HG03558 (cell line): ENCODE measurements around the gene CCDC51.
"Not testable (repeated sequence)": the region's sequence is repeated elsewhere in the genome, so short reads cannot be mapped to it uniquely, and the experiment has no call there.

Experiments
- ATAC-seq: cut with Tn5 transposase; IDR thresholded peaks from one replicate; pipeline ENCODE4 v1.9.1; 2021; ENCODE audit warnings: moderate number of reproducible peaks; ENCODE audit not compliant: unreplicated experiment; ENCODE audit errors: extremely low read depth

The CCDC51 gene, protein sequence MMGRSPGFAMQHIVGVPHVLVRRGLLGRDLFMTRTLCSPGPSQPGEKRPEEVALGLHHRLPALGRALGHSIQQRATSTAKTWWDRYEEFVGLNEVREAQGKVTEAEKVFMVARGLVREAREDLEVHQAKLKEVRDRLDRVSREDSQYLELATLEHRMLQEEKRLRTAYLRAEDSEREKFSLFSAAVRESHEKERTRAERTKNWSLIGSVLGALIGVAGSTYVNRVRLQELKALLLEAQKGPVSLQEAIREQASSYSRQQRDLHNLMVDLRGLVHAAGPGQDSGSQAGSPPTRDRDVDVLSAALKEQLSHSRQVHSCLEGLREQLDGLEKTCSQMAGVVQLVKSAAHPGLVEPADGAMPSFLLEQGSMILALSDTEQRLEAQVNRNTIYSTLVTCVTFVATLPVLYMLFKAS

DNA sequence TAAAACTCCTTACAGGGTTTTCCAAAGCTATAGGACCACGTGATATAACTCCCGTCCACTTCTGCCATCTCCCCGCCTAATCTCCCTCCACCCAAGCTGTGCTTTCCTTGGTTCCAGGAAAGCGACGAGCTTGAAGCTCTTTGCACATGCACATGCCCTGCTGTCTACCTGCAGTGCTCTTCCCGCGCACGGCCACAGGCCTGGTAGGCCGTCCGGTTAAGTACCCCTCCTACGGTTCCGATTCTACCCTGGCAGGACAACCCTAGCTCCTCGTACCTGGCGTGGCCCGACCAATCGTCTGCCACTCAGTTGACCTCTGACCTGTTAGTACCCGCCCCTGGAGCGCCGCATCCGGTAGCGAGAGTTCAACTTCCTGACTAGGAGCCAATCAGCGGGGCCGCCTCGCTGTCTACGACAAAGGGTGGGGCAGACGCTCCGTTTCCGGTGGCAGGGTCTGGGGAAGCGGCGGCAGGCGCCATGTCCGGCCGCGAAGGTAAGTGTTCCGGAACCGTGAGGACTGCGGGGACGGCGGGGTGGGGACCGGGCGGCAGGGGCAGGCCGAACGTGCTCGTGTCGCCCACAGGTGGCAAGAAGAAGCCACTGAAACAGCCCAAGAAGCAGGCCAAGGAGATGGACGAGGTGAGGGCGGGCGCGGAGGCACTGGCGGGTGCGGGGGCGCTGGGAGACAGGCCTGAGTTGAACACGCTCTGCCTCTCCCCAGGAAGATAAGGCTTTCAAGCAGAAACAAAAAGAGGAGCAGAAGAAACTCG lies at the start of gene CCDC51, which contains the start of gene TMA7:
Gene CCDC51 (minus strand): TSS at position 300 of the 770 bp plus-strand sequence. CDS start 4,991 bp downstream, outside the sequence.
Gene TMA7 (plus strand): TSS at position 438 of the 770 bp plus-strand sequence. CDS start 40 bp downstream, at position 478.
- ATAC-seq: peak; percentile 81

- ATAC-seq: no peak
Observed at GRCh38 chr3:48486952-48487351, 47.0 kb upstream of the CCDC51 start.

- not testable (repeated sequence) for ATAC-seq
Observed at GRCh38 chr3:48482822-48483221, 42.9 kb upstream of the CCDC51 start.

DNA sequence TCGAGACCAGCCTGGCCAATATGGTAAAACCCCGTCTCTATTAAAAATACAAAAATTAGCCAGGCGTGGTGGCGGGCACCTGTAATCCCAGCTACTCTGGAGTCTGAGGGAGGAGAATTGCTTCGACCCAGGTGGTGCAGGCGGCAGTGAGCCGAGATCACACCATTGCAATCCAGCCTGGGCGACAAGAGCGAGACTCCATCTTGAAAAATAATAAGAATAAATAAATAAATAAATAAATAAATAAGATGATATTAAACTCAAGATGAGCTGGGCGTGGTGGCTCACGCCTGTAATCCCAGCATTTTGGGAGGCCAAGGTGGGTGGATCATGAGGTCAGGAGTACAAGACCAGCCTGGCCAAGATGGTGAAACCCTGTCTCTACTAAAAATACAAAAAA lies 41.0 kb upstream of the CCDC51 start:
- not testable (repeated sequence) for ATAC-seq

DNA sequence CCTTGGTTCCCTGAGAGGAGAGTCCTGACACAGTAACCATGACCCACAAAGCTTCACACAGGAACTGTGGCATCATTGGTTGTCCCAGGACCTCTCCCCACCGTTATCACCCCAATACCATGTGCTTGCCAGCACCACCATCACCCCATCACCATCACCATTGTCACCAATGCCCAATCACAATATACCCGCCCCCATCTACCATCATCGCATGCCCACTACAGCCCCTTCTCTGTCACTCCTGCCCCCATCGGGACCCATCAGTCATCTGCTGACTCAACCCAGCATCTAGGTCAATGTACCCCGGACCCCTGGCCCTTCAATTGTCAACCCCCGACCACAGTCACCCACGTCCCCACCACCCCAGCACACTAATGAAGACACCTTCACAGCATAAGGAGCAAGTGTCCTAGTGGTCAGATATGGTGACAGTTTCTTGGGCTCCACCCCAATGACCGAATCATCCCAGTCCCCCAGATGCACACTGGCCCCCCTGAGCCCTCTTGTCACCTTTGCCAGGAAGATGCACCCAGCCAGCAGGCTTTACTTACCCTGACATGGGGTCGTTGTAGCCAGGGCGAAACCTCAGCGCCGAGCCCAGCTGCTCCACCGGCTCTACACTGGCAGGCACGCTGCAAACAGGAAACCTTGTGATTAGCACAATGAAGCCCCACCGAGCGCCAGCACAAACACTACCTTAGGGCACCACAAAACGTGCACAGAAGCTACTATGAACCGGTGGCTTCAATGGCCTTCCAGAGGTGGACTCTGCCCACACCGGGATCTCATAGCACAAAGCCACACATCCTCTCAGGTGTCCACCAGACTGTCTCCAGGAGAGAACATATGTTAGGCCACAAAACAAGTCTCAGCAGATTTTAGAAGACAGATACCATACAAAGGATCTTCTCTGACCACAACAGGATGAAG lies 39.0 kb upstream of the CCDC51 start:
- ATAC-seq: no peak

- no peak for ATAC-seq
Observed at GRCh38 chr3:48477959-48478520, 38.1 kb upstream of the CCDC51 start.

DNA sequence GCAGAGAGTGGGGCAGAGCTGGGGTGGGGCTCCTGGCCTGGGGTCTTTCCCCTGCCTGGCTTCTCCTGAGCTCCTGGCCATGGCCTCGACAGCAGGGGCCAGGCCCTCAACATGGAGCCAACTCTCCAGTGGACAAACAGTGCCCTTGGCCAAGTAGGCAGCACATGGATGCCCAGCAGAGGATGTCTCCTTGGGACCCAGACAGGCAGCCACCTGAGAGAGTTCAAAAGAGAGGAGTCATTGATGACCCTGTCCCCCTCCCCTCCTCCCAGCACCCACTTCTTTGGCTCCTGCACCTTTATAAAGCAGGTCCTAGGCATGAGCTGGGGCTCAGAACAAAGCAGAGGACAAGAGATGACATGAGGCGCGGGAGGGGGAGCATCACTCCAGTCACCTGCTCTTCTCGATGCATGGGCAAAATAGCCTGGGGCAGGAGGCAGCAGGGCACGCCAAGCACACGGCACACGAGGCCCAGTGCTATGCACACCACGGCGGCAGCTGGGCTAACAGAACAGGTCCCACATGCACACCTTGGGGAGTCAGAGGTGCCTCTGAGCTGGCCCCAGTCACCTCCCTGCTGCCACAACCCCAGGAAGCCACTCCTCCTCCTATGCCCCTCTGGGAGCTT lies 36.6 kb upstream of the CCDC51 start:
- no peak for ATAC-seq

DNA sequence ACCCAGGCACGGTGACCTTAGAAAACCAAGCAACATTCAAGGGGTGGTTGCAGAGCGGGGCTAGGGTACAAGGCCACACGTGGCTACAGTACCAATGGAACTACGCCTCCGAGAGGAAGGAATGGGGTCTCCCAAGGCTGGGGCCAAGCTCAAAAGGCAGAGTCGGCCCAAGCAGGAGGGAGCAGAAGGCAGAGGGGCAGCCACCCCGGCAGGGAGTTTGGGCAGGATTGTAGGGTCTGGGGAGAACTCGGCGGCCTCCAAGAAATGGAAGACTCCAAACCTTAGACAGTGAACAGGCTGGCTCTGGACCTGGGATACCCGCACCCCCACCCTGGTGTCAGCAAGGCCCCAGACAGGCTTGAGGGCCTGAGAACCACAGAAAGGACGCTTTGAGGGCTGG lies 35.3 kb upstream of the CCDC51 start:
- ATAC-seq: no peak

- ATAC-seq: no peak
Observed at GRCh38 chr3:48474619-48475018, 34.7 kb upstream of the CCDC51 start.

DNA sequence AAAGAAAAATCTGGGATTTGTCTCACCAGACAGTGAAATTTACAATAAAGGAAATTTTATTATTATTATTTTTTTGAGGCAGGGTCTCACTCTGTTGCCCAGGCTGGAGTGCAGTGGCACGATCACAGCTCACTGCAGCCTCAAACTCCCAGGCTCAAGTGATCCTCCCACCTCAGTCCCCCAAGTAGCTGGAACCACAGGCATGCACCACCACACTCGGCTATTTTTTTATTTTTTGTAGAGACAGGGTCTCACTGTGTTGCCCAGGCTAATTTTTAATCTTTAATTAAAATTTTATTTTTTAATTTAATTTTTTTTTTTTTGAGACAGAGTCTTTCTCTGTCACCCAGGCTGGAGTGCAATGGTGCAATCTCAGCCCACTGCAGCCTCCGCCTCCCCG lies 34.1 kb upstream of the CCDC51 start:
- ATAC-seq: not testable (repeated sequence)

DNA sequence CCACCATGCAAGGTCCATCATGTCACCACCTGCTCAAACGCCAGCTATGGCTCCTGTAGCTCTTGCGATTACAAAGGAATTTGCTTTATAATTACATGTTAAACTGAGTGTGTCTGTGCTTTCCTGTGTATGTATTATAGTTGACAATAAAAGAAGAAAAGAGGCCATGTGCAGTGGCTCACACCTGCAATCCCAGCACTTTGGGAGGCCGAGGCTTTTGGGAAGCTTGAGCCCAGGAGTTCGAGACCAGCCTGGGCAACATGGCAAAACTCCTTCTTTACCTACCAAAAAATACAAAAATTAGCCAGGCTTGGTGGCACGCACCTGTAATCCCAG lies 33.7 kb upstream of the CCDC51 start:
- no peak for ATAC-seq

DNA sequence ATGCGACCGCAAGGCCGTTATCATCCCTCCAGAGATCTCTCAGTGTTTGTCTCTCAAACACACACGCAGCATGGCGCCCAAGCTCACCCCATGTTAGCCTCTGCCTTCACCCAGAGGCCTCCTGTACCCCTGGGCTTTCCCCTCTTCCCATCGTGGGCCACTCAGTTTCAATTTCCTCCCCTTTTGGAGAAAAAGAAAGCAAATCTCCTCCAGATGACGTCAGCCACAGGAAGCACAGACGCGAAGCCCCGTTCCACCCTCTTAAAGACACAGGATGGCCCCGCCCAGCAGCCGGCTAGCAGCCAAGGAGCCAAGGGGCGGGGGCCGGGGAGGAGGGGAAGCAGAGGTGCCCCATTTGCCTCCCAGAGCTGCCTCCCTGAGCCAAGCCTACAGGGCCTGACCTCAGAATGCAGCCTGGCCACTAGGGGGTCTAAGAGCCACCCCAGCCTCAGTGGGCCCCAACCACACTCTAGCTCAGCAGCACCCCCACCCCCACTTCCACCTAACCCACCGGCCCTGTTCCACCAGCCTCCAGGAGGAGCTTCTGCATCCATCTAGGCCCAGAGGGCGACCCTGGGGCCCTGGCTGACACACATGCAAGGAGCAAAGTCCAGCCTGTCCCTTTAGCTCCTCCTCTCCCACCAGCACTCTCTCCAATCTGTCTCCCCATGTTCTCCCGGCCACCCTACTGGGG lies 33.2 kb upstream of the CCDC51 start:
- peak; percentile 57 for ATAC-seq

GRCh38 chr3:48472673-48472922 lies 32.7 kb upstream of the CCDC51 start:
- peak; percentile 13 for ATAC-seq

GRCh38 chr3:48470286-48470685 lies 30.4 kb upstream of the CCDC51 start:
- no peak for ATAC-seq

GRCh38 chr3:48469046-48469915 lies 29.4 kb upstream of the CCDC51 start:
- ATAC-seq: no peak

GRCh38 chr3:48468329-48468731 lies 28.4 kb upstream of the CCDC51 start:
- no peak for ATAC-seq

DNA sequence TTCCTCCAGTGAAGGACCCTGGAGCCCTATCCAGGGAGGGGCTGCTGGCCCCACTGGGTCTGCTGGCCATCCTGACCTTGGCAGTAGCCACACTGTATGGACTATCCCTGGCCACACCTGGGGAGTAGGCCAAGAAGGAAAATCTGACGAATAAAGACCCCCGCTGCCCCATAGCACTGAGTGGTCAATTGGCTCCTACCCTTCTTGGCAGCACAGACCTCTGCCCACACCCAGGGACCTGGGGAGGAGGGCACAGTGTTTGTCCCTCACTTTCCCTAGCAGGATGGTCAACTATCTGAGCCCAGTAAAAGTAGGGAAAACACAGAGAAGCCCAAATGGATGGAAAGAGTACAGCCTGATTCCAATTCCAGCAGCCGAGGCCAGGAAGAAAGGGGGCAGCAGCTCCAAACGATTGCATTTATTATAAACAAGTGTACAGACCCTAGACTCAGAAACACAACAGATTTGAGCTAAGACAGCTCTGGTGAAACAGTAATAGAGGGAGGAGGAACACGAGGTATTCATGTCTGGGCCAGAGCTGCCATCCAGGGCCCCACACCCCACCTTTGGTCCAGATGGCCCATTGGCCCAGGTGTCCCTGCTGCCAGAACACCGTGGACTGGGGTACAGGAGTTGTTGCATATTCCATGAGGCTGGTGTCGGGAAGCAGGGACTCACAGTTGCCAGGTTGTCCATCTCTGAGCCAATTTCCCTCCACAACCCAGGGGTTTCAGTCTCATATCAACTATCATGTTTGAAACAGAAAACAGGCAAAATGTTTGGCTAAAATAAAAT lies 27.8 kb upstream of the CCDC51 start:
- ATAC-seq: no peak

GRCh38 chr3:48467110-48467454 lies 27.2 kb upstream of the CCDC51 start:
- ATAC-seq: no peak
